ENCODE measurements around the gene GIT2.

Gene GIT2

DNA sequence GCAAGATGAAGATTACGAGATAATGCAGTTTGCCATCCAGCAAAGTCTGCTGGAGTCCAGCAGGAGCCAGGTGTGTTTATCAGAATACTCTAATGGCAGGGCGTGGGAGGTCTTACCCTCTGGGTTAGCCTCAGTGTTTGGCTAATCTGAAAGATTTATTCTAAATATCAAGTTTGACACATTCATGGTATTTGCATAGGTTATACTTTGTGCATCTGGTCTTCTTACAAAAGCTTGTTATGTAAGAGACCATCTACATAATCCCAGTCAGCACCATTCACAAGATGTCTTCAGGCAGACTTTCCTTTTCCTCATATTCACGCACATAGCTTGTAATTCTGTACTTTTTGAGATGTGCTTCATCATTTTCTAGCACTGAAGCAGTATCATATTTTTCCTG lies 37.7 kb upstream of the GIT2 start:
- Histone ChIP-seq H3K4me3 (ENCODE audit: low read length) (no peak overlapping the region), H3K36me3 (replicated peaks; ENCODE audit: insufficient read depth, low read length) (no peaks in the 10 kb centered on the region), H3F3A (ENCODE audit: insufficient read depth, low read length) (no peaks in the 10 kb centered on the region), H4K20me1 (ENCODE audit: insufficient read depth, low read length) (no peaks in the 10 kb centered on the region), H3K4me2 (ENCODE audit: low read depth, low read length) (no peak overlapping the region), H3K4me1 (ENCODE audit: low read length) (no peaks in the 10 kb centered on the region), H3K9me2 (replicated peaks; ENCODE audit: insufficient read depth, low read length) (no peaks in the 10 kb centered on the region), H3K27ac (ENCODE audit: low read length) (no peak overlapping the region), H3K79me2 (ENCODE audit: low read length) (no peaks in the 10 kb centered on the region), H3K9ac (ENCODE audit: low read length) (no peak overlapping the region), H3K9me3 (replicated peaks; ENCODE audit: insufficient read depth, low read length) (no peaks in the 10 kb centered on the region), H3K27me3 (replicated peaks; ENCODE audit: insufficient read depth, low read length) (no peaks in the 10 kb centered on the region), H2AFZ (ENCODE audit: low read length) (no peak overlapping the region)
- no peak for DNase-seq
- TF ChIP-seq EZH2 (optimal IDR thresholded peaks at IDR 0.05; ENCODE audit: low read depth, low read length): no peak
- TF ChIP-seq, protein P1, sequence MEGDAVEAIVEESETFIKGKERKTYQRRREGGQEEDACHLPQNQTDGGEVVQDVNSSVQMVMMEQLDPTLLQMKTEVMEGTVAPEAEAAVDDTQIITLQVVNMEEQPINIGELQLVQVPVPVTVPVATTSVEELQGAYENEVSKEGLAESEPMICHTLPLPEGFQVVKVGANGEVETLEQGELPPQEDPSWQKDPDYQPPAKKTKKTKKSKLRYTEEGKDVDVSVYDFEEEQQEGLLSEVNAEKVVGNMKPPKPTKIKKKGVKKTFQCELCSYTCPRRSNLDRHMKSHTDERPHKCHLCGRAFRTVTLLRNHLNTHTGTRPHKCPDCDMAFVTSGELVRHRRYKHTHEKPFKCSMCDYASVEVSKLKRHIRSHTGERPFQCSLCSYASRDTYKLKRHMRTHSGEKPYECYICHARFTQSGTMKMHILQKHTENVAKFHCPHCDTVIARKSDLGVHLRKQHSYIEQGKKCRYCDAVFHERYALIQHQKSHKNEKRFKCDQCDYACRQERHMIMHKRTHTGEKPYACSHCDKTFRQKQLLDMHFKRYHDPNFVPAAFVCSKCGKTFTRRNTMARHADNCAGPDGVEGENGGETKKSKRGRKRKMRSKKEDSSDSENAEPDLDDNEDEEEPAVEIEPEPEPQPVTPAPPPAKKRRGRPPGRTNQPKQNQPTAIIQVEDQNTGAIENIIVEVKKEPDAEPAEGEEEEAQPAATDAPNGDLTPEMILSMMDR (IDR thresholded peaks at IDR 0.05; ENCODE audit: low read length): no peak
- no peak for TF ChIP-seq EZH2phosphoT487 (IDR thresholded peaks at IDR 0.05; ENCODE audit: low read length)

DNA sequence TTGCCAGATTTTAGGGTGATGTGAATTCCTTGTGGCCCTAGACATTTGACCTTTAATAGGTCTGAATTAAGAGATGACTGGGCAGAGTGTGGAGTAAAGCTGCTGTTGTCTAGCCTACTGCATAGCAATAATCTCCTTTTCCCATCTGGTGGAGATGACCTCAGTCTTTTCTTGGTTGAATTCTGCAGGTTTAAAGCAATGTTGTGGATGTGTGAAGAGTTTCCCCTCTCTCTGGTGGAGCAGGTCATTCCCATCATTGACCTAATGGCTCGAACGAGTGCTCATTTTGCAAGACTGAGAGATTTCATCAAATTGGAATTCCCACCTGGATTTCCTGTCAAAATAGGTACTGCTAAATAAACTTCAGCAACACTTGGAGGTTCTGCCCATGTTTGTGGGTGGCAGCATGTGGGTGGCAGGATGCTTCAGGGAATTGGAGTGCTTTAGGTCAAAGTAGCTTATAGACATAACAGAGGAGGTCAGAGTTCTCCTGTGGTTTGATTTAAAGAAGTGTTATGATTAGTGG lies 33.2 kb upstream of the GIT2 start:
- Histone ChIP-seq H3K36me3 (replicated peaks; ENCODE audit: insufficient read depth, low read length) (no peaks in the 10 kb centered on the region), H3K4me2 (ENCODE audit: low read depth, low read length) (no peak overlapping the region), H3K79me2 (ENCODE audit: low read length) (no peaks in the 10 kb centered on the region), H3K9me2 (replicated peaks; ENCODE audit: insufficient read depth, low read length) (no peaks in the 10 kb centered on the region), H2AFZ (ENCODE audit: low read length) (no peak overlapping the region), H3K27me3 (replicated peaks; ENCODE audit: insufficient read depth, low read length) (no peaks in the 10 kb centered on the region), H3K9me3 (replicated peaks; ENCODE audit: insufficient read depth, low read length) (no peaks in the 10 kb centered on the region), H4K20me1 (ENCODE audit: insufficient read depth, low read length) (no peaks in the 10 kb centered on the region), H3K4me3 (ENCODE audit: low read length) (no peak overlapping the region), H3K9ac (ENCODE audit: low read length) (no peak overlapping the region), H3K4me1 (ENCODE audit: low read length) (no peaks in the 10 kb centered on the region), H3F3A (ENCODE audit: insufficient read depth, low read length) (no peaks in the 10 kb centered on the region), H3K27ac (ENCODE audit: low read length) (no peak overlapping the region)
- no peak for DNase-seq
- TF ChIP-seq, protein P1 (IDR thresholded peaks at IDR 0.05; ENCODE audit: low read length): no peak
- no peak for TF ChIP-seq EZH2 (optimal IDR thresholded peaks at IDR 0.05; ENCODE audit: low read depth, low read length)
- no peak for TF ChIP-seq EZH2phosphoT487 (IDR thresholded peaks at IDR 0.05; ENCODE audit: low read length)

DNA sequence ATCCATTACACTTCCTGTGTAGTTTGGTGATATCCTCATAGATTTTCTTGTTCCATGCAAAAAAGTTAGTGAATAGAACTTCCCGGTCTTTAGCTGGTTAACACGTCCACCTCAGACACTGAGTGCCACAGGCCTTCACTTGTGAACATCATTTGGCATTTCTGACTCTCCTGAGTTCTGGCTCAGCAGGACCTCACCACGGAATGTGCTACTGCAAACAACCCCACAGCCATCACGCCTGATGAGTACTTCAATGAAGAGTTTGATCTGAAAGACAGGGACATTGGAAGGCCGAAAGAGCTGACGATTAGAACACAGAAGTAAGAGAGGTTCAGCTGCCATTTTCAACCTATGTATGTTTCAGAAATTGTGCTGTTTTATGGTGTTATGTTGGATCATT lies 32.2 kb upstream of the GIT2 start:
- no peaks in the 10 kb centered on the region for H3K36me3 ChIP-seq (replicated peaks; ENCODE audit: insufficient read depth, low read length)
- no peak for DNase-seq
- no peak overlapping the region for H3K4me2 ChIP-seq (ENCODE audit: low read depth, low read length)
- H3K4me3 ChIP-seq (ENCODE audit: low read length): no peak overlapping the region
- H3K27ac ChIP-seq (ENCODE audit: low read length): no peak overlapping the region
- H3F3A ChIP-seq (ENCODE audit: insufficient read depth, low read length): no peaks in the 10 kb centered on the region
- no peaks in the 10 kb centered on the region for H3K9me3 ChIP-seq (replicated peaks; ENCODE audit: insufficient read depth, low read length)
- H4K20me1 ChIP-seq (ENCODE audit: insufficient read depth, low read length): no peaks in the 10 kb centered on the region
- H3K9me2 ChIP-seq (replicated peaks; ENCODE audit: insufficient read depth, low read length): no peaks in the 10 kb centered on the region
- no peak overlapping the region for H3K9ac ChIP-seq (ENCODE audit: low read length)
- H3K4me1 ChIP-seq (ENCODE audit: low read length): no peaks in the 10 kb centered on the region
- TF ChIP-seq EZH2phosphoT487 (IDR thresholded peaks at IDR 0.05; ENCODE audit: low read length): no peak
- TF ChIP-seq EZH2 (optimal IDR thresholded peaks at IDR 0.05; ENCODE audit: low read depth, low read length): no peak
- TF ChIP-seq, protein P1 (IDR thresholded peaks at IDR 0.05; ENCODE audit: low read length): no peak
- no peaks in the 10 kb centered on the region for H3K79me2 ChIP-seq (ENCODE audit: low read length)
- no peaks in the 10 kb centered on the region for H3K27me3 ChIP-seq (replicated peaks; ENCODE audit: insufficient read depth, low read length)
- no peak overlapping the region for H2AFZ ChIP-seq (ENCODE audit: low read length)

Measured in MM.1S (cell line).